Measurements from ENCODE around the gene ZNF428. TPM values are rescaled to one million over a fixed set of nuclear protein-coding genes. Genes with fewer than 3 reads are reported as not detected.

The ZNF428 gene
- total and polyA plus RNA-seq, 10 donors, result 19.9 to 54.7 (median 27.7) TPM

DNA sequence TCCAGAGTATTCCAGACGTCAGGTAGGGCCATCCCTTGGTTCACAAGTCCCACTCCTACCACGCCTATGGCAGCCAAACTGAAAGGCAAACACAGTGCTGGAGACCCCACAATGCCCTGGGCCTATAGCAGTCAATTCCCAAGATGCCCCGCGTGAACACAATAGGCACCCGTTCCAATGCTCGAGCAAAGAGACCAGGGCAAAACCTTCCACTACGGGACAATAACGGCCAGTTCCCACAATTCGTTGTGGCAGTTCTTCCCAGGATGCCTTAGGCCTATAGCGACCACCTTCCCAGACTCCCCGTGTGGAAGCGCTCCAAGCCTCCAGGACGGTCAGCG is 538 bp downstream of the ZNF428 start:
- peak overlapping the region; percentile 80 to 96 (median 94) for H3K27ac ChIP-seq
- peaks cover 4 to 52% (median 18%) of the 10 kb centered on the region in 6 donors for H3K4me1 ChIP-seq
- intact Hi-C loops (cut with DNase I; ENCODE audit: low total_unique reads), result no loop called here
- H3K9me3 ChIP-seq, result no peaks in the 10 kb centered on the region
- no peak for DNase-seq
- H3K27me3 ChIP-seq (replicated peaks in 1 of 7), result no peaks in the 10 kb centered on the region
- TF ChIP-seq, protein P1, sequence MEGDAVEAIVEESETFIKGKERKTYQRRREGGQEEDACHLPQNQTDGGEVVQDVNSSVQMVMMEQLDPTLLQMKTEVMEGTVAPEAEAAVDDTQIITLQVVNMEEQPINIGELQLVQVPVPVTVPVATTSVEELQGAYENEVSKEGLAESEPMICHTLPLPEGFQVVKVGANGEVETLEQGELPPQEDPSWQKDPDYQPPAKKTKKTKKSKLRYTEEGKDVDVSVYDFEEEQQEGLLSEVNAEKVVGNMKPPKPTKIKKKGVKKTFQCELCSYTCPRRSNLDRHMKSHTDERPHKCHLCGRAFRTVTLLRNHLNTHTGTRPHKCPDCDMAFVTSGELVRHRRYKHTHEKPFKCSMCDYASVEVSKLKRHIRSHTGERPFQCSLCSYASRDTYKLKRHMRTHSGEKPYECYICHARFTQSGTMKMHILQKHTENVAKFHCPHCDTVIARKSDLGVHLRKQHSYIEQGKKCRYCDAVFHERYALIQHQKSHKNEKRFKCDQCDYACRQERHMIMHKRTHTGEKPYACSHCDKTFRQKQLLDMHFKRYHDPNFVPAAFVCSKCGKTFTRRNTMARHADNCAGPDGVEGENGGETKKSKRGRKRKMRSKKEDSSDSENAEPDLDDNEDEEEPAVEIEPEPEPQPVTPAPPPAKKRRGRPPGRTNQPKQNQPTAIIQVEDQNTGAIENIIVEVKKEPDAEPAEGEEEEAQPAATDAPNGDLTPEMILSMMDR (IDR thresholded peaks at IDR 0.05 in 8 of 11, conservative IDR thresholded peaks at IDR 0.05 in 3 of 11), result no peak
- TF ChIP-seq POLR2A (IDR thresholded peaks at IDR 0.05) (no peak), POLR2AphosphoS5 (IDR thresholded peaks at IDR 0.05) (no peak)
- H3K36me3 ChIP-seq, result peaks cover 0 to 7% (median 2%) of the 10 kb centered on the region in 6 donors
- WGBS, 5 donors, result 0 to 2% (median 0%) methylated on average over 14 of the region's 14 CpGs
- H3K4me3 ChIP-seq, result peak overlapping the region; percentile 56 to 93 (median 78)

DNA sequence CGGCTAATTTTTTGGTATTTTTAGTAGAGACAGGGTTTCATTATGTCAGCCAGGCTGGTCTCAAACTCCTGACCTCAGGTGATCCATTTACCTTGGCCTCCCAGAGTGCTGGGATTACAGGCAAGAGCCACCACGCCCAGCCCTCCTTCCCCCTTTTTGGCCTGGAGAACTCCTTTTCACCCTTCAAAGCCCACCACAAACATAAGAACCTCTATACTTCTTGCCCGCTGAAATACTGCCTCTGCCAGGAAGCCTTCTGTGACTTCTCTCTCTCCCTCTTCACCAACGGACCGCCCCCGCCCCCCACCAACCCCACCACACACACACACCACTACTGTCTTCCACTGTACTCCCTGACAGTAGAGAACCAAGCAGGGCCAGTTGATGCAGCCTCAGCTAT is 2.5 kb downstream of the ZNF428 start:
- 85 to 92% (median 89%) methylated on average over 6 of the region's 6 CpGs for WGBS, 5 donors
- peak overlapping the region in 3 of 8 donors; percentile 4 to 33 (median 5) for H3K27ac ChIP-seq
- peaks cover 4 to 52% (median 18%) of the 10 kb centered on the region in 6 donors for H3K4me1 ChIP-seq
- H3K9me3 ChIP-seq, result no peaks in the 10 kb centered on the region
- TF ChIP-seq POLR2A (IDR thresholded peaks at IDR 0.05) (no peak), POLR2AphosphoS5 (IDR thresholded peaks at IDR 0.05) (no peak)
- TF ChIP-seq, protein P1 (IDR thresholded peaks at IDR 0.05 in 8 of 11, conservative IDR thresholded peaks at IDR 0.05 in 3 of 11), result no peak
- no peak overlapping the region for H3K4me3 ChIP-seq
- no peaks in the 10 kb centered on the region for H3K27me3 ChIP-seq (replicated peaks in 1 of 7)
- intact Hi-C loops (cut with DNase I; ENCODE audit: low total_unique reads), result no loop called here
- DNase-seq, result no peak
- peaks cover 0 to 27% (median 19%) of the 10 kb centered on the region in 6 donors for H3K36me3 ChIP-seq

DNA sequence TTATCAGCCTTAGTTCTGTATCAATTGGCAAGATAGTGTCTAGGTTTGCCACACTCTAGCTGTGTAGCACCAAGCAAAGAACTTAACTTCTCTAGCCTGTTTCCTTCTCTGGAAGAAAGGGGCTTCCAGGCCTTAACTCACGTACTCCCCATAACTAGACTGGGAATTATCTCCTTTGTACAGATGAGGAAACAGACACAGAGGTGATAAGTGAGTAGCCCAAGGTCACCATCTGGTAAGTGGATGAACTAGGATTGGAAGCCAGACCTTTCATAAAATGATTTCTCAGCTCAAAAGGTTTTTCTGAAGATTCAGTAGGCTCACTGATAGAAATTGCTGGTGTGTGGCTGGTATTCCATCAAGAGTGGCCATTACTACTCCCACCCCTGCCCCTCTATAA is 3.1 kb downstream of the ZNF428 start:
- Histone ChIP-seq H3K4me1 (peaks cover 4 to 52% (median 18%) of the 10 kb centered on the region in 6 donors), H3K27me3 (replicated peaks in 1 of 7) (no peaks in the 10 kb centered on the region), H3K9me3 (no peaks in the 10 kb centered on the region), H3K36me3 (peaks cover 2 to 33% (median 25%) of the 10 kb centered on the region in 6 donors), H3K4me3 (no peak overlapping the region), H3K27ac (peak overlapping the region in 6 of 8 donors; percentile 4 to 45 (median 32))
- intact Hi-C loops (cut with DNase I; ENCODE audit: low total_unique reads), result no loop called here
- no peak for TF ChIP-seq POLR2A (IDR thresholded peaks at IDR 0.05)
- TF ChIP-seq, protein P1 (IDR thresholded peaks at IDR 0.05 in 8 of 11, conservative IDR thresholded peaks at IDR 0.05 in 3 of 11), result no peak
- no peak for TF ChIP-seq POLR2AphosphoS5 (IDR thresholded peaks at IDR 0.05)
- no peak for DNase-seq
- 60 to 94% (median 75%) methylated on average over 1 of the region's 1 CpG for WGBS, 5 donors

DNA sequence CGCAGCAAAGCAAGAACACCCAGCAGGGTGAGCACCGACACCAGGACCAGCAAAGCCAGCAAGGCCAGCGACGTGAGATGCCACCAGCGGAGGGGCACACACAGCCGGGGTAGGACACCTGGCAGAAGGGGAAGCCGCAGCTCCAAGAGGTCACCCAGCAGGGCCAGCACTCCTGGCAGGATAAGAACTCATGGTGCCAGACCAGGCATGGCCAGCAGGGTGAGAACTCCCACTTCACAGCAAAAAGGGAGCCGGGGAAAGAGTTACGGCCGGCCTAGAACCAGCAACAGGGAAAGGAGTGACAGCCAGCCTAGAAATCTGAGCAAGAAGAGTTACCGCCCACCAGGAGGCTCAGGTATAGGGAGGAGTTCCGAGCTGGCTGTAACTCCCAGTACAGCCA is 7.1 kb downstream of the ZNF428 start:
- TF ChIP-seq, protein P1 (IDR thresholded peaks at IDR 0.05 in 8 of 11, conservative IDR thresholded peaks at IDR 0.05 in 3 of 11), result no peak
- TF ChIP-seq POLR2AphosphoS5 (IDR thresholded peaks at IDR 0.05) (no peak), POLR2A (IDR thresholded peaks at IDR 0.05) (no peak)
- Histone ChIP-seq H3K4me1 (peaks cover 0 to 31% (median 4%) of the 10 kb centered on the region in 6 donors), H3K4me3 (no peak overlapping the region), H3K27me3 (replicated peaks in 1 of 7) (no peaks in the 10 kb centered on the region), H3K36me3 (peaks cover 2 to 62% (median 26%) of the 10 kb centered on the region in 6 donors), H3K9me3 (no peaks in the 10 kb centered on the region), H3K27ac (no peak overlapping the region)
- no peak for DNase-seq
- 95 to 97% (median 96%) methylated on average over 9 to 12 of the region's 12 CpGs for WGBS, 5 donors
- intact Hi-C loops (cut with DNase I; ENCODE audit: low total_unique reads), result no loop called here

All from spleen (tissue), 11 donors.